K562 (cell line): ENCODE results near the gene PSMB2. TPM values are rescaled to one million over a fixed set of nuclear protein-coding genes. Genes with fewer than 3 reads are reported as not detected.

Source experiments
- ARNT ChIP-seq, 2 experiments: fragments of 450-650 bp; IDR thresholded peaks; 2 replicates each; pipeline ENCODE4 v1.6.1; 2016; ENCODE audit warnings: mild to moderate bottlenecking in 1 of 2
- DPF2 ChIP-seq: fragments of 450-650 bp; IDR thresholded peaks from 2 replicates; pipeline ENCODE4 v1.6.1; 2016
- NR1H2 ChIP-seq: sonication (generic); formaldehyde crosslinking; IDR thresholded peaks from 2 replicates; pipeline ENCODE4 v1.4.0; 2020; ENCODE audit warnings: mild to moderate bottlenecking, missing genetic modification reagents
- POLR3G ChIP-seq: IDR thresholded peaks from 2 replicates; pipeline ENCODE4 v1.6.1; 2011; ENCODE audit not compliant: insufficient read length, insufficient replicate concordance; ENCODE audit errors: extremely low read depth
- PRPF4 ChIP-seq: fragments of 200-400 bp; formaldehyde crosslinking; IDR thresholded peaks from one replicate; pipeline ENCODE4 v1.6.1; 2017; ENCODE audit warnings: low read length, low read depth, mild to moderate bottlenecking; ENCODE audit not compliant: insufficient read depth, poor library complexity, severe bottlenecking
- PURB ChIP-seq: sonication (generic); formaldehyde crosslinking; IDR thresholded peaks from 2 replicates; pipeline ENCODE4 v1.9.0; 2021; ENCODE audit warnings: low read depth, mild to moderate bottlenecking, missing genetic modification reagents
- RAD21 ChIP-seq, 2 experiments: fragments of 250-450 bp in 1 of 2; fragments of 450-650 bp in 1 of 2; sonication (Bioruptor Pico) in 1 of 2; formaldehyde crosslinking in 1 of 2; IDR thresholded peaks in 1 of 2; conservative IDR thresholded peaks in 1 of 2; 2 replicates each; pipeline versions ENCODE4 v1.4.0 to v1.8.0; 2020 to 2022; ENCODE audit warnings: mild to moderate bottlenecking in 2 of 2, moderate library complexity in 1 of 2
- SMARCC2 ChIP-seq: fragments of 450-650 bp; IDR thresholded peaks from 2 replicates; pipeline ENCODE4 v1.6.1; 2017; ENCODE audit warnings: antibody characterized with exemption, moderate library complexity, mild to moderate bottlenecking, low read depth
- TCF3 ChIP-seq: sonication (generic); formaldehyde crosslinking; IDR thresholded peaks from 2 replicates; pipeline ENCODE4 v1.4.0; 2020; ENCODE audit warnings: mild to moderate bottlenecking, missing genetic modification reagents
- TEAD2 ChIP-seq: fragments of 450-650 bp; IDR thresholded peaks from 2 replicates; pipeline ENCODE4 v1.6.1; 2016; ENCODE audit warnings: missing genetic modification characterization, control low read depth, missing compliant biosample characterization
- ZNF551 ChIP-seq: fragments of 250-450 bp; sonication (Bioruptor Pico); IDR thresholded peaks from 2 replicates; pipeline ENCODE4 v1.5.0; 2021; ENCODE audit warnings: mild to moderate bottlenecking, moderate library complexity
- ZNF780A ChIP-seq: fragments of 250-450 bp; sonication (Bioruptor Pico); IDR thresholded peaks from 2 replicates; pipeline ENCODE4 v1.5.0; 2021; ENCODE audit warnings: mild to moderate bottlenecking
- polyA plus RNA-seq, 8 experiments: library from polyadenylated mRNA; depleted of rRNA in 4 of 8; stranded (reverse) in 5 of 8; unstranded in 3 of 8; fragments of >200 nt; fragmentation: Nextera tagmentation in 2 of 8; fragmentation: Illumina TruSeq in 1 of 8; extraction: Ambion mirVana in 2 of 8; extraction: Trizol in 1 of 8; gene quantifications; 2 replicates each; pipeline versions ENCODE4 v1.2.1 to v1.2.3, GENCODE V29; 2011 to 2014; ENCODE audit warnings: inconsistent platforms in 1 of 8, missing spikeins in 1 of 8
- total RNA-seq, 7 experiments: library from RNA; depleted of rRNA in 6 of 7; stranded (reverse); fragments of >200 nt in 6 of 7; fragmentation: Illumina TruSeq in 2 of 7; extraction: Trizol in 2 of 7; gene quantifications; 2 replicates each; pipeline versions ENCODE4 v1.2.1 to v1.2.3, GENCODE V29; 2011 to 2021; ENCODE audit warnings: low replicate concordance in 1 of 7
- TF ChIP-seq, protein P1 (sequence below): fragments of 250-450 bp; sonication (Bioruptor Pico); IDR thresholded peaks from 2 replicates; pipeline ENCODE4 v1.5.0; 2022; ENCODE audit warnings: mild to moderate bottlenecking
- TF ChIP-seq, protein P2 (sequence below), 3 experiments: fragments of 200-800 bp in 1 of 3; sonication (Bioruptor generic) in 1 of 3; sonication (generic) in 1 of 3; formaldehyde crosslinking in 1 of 3; IDR thresholded peaks; 2 replicates each; pipeline versions ENCODE4 v1.6.1 to v1.8.0; 2016 to 2022; ENCODE audit warnings: mild to moderate bottlenecking in 2 of 3, missing compliant biosample characterization in 2 of 3, missing genetic modification characterization in 2 of 3, missing genetic modification reagents in 1 of 3

Gene PSMB2
- total and polyA plus RNA-seq, 9 of the 15 experiments (the other 6 are each of a cell fraction or from before 2014, with no cell fraction given), result 71.7 to 543 (median 165) TPM

GRCh38 chr1:35568975-35569395 is 72.3 kb downstream of the PSMB2 start (continued):
- TF ChIP-seq, protein P1, sequence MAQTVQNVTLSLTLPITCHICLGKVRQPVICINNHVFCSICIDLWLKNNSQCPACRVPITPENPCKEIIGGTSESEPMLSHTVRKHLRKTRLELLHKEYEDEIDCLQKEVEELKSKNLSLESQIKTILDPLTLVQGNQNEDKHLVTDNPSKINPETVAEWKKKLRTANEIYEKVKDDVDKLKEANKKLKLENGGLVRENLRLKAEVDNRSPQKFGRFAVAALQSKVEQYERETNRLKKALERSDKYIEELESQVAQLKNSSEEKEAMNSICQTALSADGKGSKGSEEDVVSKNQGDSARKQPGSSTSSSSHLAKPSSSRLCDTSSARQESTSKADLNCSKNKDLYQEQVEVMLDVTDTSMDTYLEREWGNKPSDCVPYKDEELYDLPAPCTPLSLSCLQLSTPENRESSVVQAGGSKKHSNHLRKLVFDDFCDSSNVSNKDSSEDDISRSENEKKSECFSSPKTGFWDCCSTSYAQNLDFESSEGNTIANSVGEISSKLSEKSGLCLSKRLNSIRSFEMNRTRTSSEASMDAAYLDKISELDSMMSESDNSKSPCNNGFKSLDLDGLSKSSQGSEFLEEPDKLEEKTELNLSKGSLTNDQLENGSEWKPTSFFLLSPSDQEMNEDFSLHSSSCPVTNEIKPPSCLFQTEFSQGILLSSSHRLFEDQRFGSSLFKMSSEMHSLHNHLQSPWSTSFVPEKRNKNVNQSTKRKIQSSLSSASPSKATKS (CRISPR knock-in tag), result no peak
- no peak for TF ChIP-seq DPF2
- no peak for TF ChIP-seq TEAD2 (tag)
- TF ChIP-seq TCF3 (CRISPR knock-in tag), result no peak
- TF ChIP-seq SMARCC2, result no peak
- no peak; a peak in 1 of 4 replicates for TF ChIP-seq ARNT (IDR thresholded peaks at IDR 0.05)
- TF ChIP-seq, protein P2, sequence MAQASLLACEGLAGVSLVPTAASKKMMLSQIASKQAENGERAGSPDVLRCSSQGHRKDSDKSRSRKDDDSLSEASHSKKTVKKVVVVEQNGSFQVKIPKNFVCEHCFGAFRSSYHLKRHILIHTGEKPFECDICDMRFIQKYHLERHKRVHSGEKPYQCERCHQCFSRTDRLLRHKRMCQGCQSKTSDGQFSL (CRISPR knock-in tag; IDR thresholded peaks at IDR 0.05), result no peak
- TF ChIP-seq, protein P2 (tag; IDR thresholded peaks at IDR 0.05), result no peak
- no peak for TF ChIP-seq NR1H2 (CRISPR knock-in tag)
- no peak for TF ChIP-seq PURB (CRISPR knock-in tag)
- TF ChIP-seq ZNF780A (CRISPR knock-in tag), result no peak
- no peak for TF ChIP-seq ZNF551
- TF ChIP-seq RAD21 (CRISPR knock-in tag; conservative IDR thresholded peaks at IDR 0.05 in 1 of 2, IDR thresholded peaks at IDR 0.05 in 1 of 2), result peak; percentile 89 to 97
- TF ChIP-seq POLR3G, result no peak
- TF ChIP-seq PRPF4, result no peak
- TF ChIP-seq, all 486 proteins: peak for 26
